HepG2 (cell line): Measurements from ENCODE around the gene ASIC2. TPM values are rescaled to one million over a fixed set of nuclear protein-coding genes. Genes with fewer than 3 reads are reported as not detected.

Source experiments
- ATAC-seq: fragments of 200-7000 bp; cut with Tn5 transposase; 3 replicates; pipeline ENCODE4 v1.9.1; 2020; ENCODE audit warnings: mild to moderate bottlenecking, moderate library complexity
- BruUV-seq: library from RNA; stranded (reverse); fragments of 400-500 nt; replicated peaks from 2 replicates; lab custom pipeline; 2021; lab: Mats Ljungman, UMichigan
- CTCF ChIA-PET: fragments of 300-600 bp; formaldehyde crosslinking; extraction: SDS; loops from one replicate; lab custom pipeline; 2021; ENCODE audit warnings: low total read pairs, inconsistent platforms, low intra/inter-chr PET ratio; lab: Yijun Ruan, JAX
- POLR2A ChIA-PET: fragments of 350-600 bp; sonication (Branson Sonifier 250); formaldehyde crosslinking; loops from one replicate; lab custom pipeline; 2020; ENCODE audit warnings: antibody characterized with exemption, inconsistent platforms; lab: Yijun Ruan, JAX
- DNase-seq: peaks from one replicate; pipeline ENCODE4 v3.0.0-alpha.2; 2015; ENCODE audit warnings: low spot score
- FAIRE-seq: peaks from 3 replicates; lab custom pipeline; 2011; peaks lifted over from hg19 to GRCh38; lab: Jason Lieb, UNC
- H2AFZ ChIP-seq: one replicate; pipeline ENCODE4 v1.6.1; 2011; ENCODE audit warnings: low read length, inconsistent platforms
- H3K27ac ChIP-seq: fragments of 300-600 bp; 3 replicates; pipeline ENCODE4 v1.8.0; 2011; ENCODE audit warnings: mixed run types, mild to moderate bottlenecking, mixed read lengths, low read length, inconsistent platforms; ENCODE audit not compliant: insufficient read depth; ENCODE audit errors: extremely low read length
- H3K27me3 ChIP-seq, 2 experiments: fragments of 200-600 bp in 1 of 2; 2 replicates in 1 of 2; 3 replicates in 1 of 2; pipeline versions ENCODE4 v1.6.0 to v1.8.0; 2011; ENCODE audit warnings: low read length in 2 of 2, mild to moderate bottlenecking in 2 of 2, moderate library complexity in 2 of 2, inconsistent platforms in 1 of 2; ENCODE audit not compliant: insufficient read depth in 2 of 2, control insufficient read depth in 1 of 2
- H3K36me3 ChIP-seq, 2 experiments: fragments of 200-600 bp in 1 of 2; replicated peaks in 1 of 2; 2 replicates in 1 of 2; 3 replicates in 1 of 2; pipeline versions ENCODE4 v1.5.1 to v1.8.0; 2011; ENCODE audit warnings: low read length in 2 of 2, inconsistent platforms in 1 of 2; ENCODE audit not compliant: insufficient read depth in 2 of 2, control insufficient read depth in 1 of 2
- H3K4me1 ChIP-seq: 2 replicates; pipeline ENCODE4 v1.5.1; 2012; ENCODE audit warnings: low read length, inconsistent platforms; ENCODE audit not compliant: insufficient read depth
- H3K4me2 ChIP-seq: 2 replicates; pipeline ENCODE4 v1.6.0; 2011; ENCODE audit warnings: low read depth, low read length, inconsistent platforms
- H3K4me3 ChIP-seq, 3 experiments: fragments of 200-600 bp in 1 of 3; sonication (generic), shearing (Covaris generic) in 1 of 3; replicated peaks in 1 of 3; 2 replicates each; pipeline ENCODE4 v1.5.1; 2011 to 2016; ENCODE audit warnings: low read length in 3 of 3, inconsistent platforms in 2 of 3, low read depth in 2 of 3, mild to moderate bottlenecking in 2 of 3, control low read depth in 1 of 3, mixed read lengths in 1 of 3; ENCODE audit not compliant: insufficient read depth in 1 of 3
- H3K79me2 ChIP-seq: one replicate; pipeline ENCODE4 v1.6.1; 2011; ENCODE audit warnings: low read length, inconsistent platforms; ENCODE audit not compliant: insufficient read depth
- H3K9ac ChIP-seq: 2 replicates; pipeline ENCODE4 v1.6.0; 2011; ENCODE audit warnings: mild to moderate bottlenecking, low read depth, low read length, inconsistent platforms; ENCODE audit not compliant: insufficient read depth
- H3K9me3 ChIP-seq: 2 replicates; pipeline ENCODE4 v1.5.1; 2012; ENCODE audit warnings: mild to moderate bottlenecking, low read length
- H4K20me1 ChIP-seq: 2 replicates; pipeline ENCODE4 v1.6.0; 2011; ENCODE audit warnings: inconsistent platforms, mild to moderate bottlenecking, low read length, moderate library complexity; ENCODE audit not compliant: insufficient read depth
- MAF1 ChIP-seq: sonication (generic); formaldehyde crosslinking; IDR thresholded peaks from 2 replicates; pipeline ENCODE4 v1.5.0; 2020; ENCODE audit warnings: missing genetic modification reagents, borderline replicate concordance
- MAFK ChIP-seq, 2 experiments: IDR thresholded peaks in 1 of 2; conservative IDR thresholded peaks in 1 of 2; 2 replicates each; pipeline ENCODE4 v1.6.1; 2011; ENCODE audit warnings: improper control_type of control experiment in 2 of 2, low read length in 2 of 2
- MXD1 ChIP-seq: sonication (generic); formaldehyde crosslinking; IDR thresholded peaks from 2 replicates; pipeline ENCODE4 v1.4.0; 2020; ENCODE audit warnings: mild to moderate bottlenecking, missing genetic modification reagents
- NR1H2 ChIP-seq: sonication (generic); formaldehyde crosslinking; IDR thresholded peaks from 2 replicates; pipeline ENCODE4 v1.8.1; 2022; ENCODE audit warnings: low read depth, missing genetic modification reagents, borderline replicate concordance
- SAFB2 ChIP-seq: sonication (generic); formaldehyde crosslinking; IDR thresholded peaks from 2 replicates; pipeline ENCODE4 v1.5.1; 2020; ENCODE audit warnings: missing genetic modification reagents, low read depth, mild to moderate bottlenecking, borderline replicate concordance
- TIGD3 ChIP-seq: sonication (generic); formaldehyde crosslinking; IDR thresholded peaks from 2 replicates; pipeline ENCODE4 v1.5.1; 2020; ENCODE audit warnings: mild to moderate bottlenecking, missing genetic modification reagents, borderline replicate concordance
- USF2 ChIP-seq, 2 experiments: sonication (generic) in 1 of 2; formaldehyde crosslinking in 1 of 2; IDR thresholded peaks; 2 replicates each; pipeline versions ENCODE4 v1.5.1 to v1.6.1; 2011 to 2020; ENCODE audit warnings: borderline replicate concordance in 1 of 2, low read depth in 1 of 2, low read length in 1 of 2, mild to moderate bottlenecking in 1 of 2, missing genetic modification reagents in 1 of 2, moderate library complexity in 1 of 2
- ZSCAN30 ChIP-seq: sonication (generic); formaldehyde crosslinking; IDR thresholded peaks from 2 replicates; pipeline ENCODE4 v1.5.0; 2020; ENCODE audit warnings: mild to moderate bottlenecking, missing genetic modification reagents
- WGBS: methylation state at CpG from one replicate; pipeline ENCODE4 v1.1.6; 2017; ENCODE audit warnings: low lambda C conversion rate; 5-methylcytosine and 5-hydroxymethylcytosine counted together
- in situ Hi-C: cut with HindIII; loops from 2 replicates; pipeline ENCODE4 v1.10.0; 2017; ENCODE audit warnings: low pct_unique_long_range_greater_than_20kb; ENCODE audit not compliant: extremely low pct_ligation_motif_present
- intact Hi-C: fragments of 100-400 bp; cut with micrococcal nuclease; formaldehyde crosslinking; loops from one replicate; pipeline ENCODE4 v1.10.0; 2022; ENCODE audit not compliant: unreplicated experiment
- polyA plus RNA-seq, 8 experiments: library from polyadenylated mRNA; depleted of rRNA in 3 of 8; stranded (reverse) in 7 of 8; unstranded in 1 of 8; fragments of >200 nt; fragmentation: Illumina TruSeq in 4 of 8; extraction: Trizol in 4 of 8; gene quantifications; 2 replicates each; pipeline versions ENCODE4 v1.2.1 to v1.2.3, GENCODE V29; 2011 to 2016; ENCODE audit warnings: low read depth in 4 of 8, missing spikeins in 1 of 8, mixed read lengths in 1 of 8; ENCODE audit not compliant: insufficient read depth in 1 of 8
- total RNA-seq, 5 experiments: library from RNA; depleted of rRNA; stranded (reverse); fragments of >200 nt; fragmentation: Illumina TruSeq; extraction: Trizol; gene quantifications; 2 replicates each; pipeline ENCODE4 v1.2.3, GENCODE V29; 2016; ENCODE audit warnings: low read depth in 1 of 5

ASIC2 gene
- total and polyA plus RNA-seq, 2 of the 13 experiments (the other 11 are each of a cell fraction or from before 2014, with no cell fraction given): not detected

GRCh38 chr17:33163533-33164168 is 129.4 kb downstream of the ASIC2 start:
- ChIA-PET CTCF (no interaction called here), POLR2A (no interaction called here)
- DNase-seq: no peak
- no peaks in the 10 kb centered on the region for H3K36me3 ChIP-seq
- H2AFZ ChIP-seq: no peak overlapping the region
- H3K9me3 ChIP-seq: no peaks in the 10 kb centered on the region
- H3K4me2 ChIP-seq: no peak overlapping the region
- no peak overlapping the region for H3K27ac ChIP-seq
- H3K27me3 ChIP-seq: peaks cover 0 to 13% of the 10 kb centered on the region in 2 experiments; a peak in 1 of 5 replicates
- H3K4me3 ChIP-seq: no peak overlapping the region
- BruUV-seq: no TSS peak
- no peak overlapping the region for H3K9ac ChIP-seq
- intact Hi-C loops (no loop called here), in situ Hi-C loops (no loop called here)
- WGBS: under 1% methylated on average over 10 of the region's 10 CpGs
- TF ChIP-seq ZSCAN30 (CRISPR knock-in tag) (no peak), MXD1 (CRISPR knock-in tag) (no peak), MAFK (conservative IDR thresholded peaks at IDR 0.05 in 1 of 2, IDR thresholded peaks at IDR 0.05 in 1 of 2; ENCODE audit: low read length in 2 of 2) (no peak), SAFB2 (CRISPR knock-in tag) (no peak)
- no peak for ATAC-seq
- no peaks in the 10 kb centered on the region for H3K4me1 ChIP-seq
- H3K79me2 ChIP-seq: no peaks in the 10 kb centered on the region
- H4K20me1 ChIP-seq: no peaks in the 10 kb centered on the region
- no peak for FAIRE-seq

- CTCF ChIA-PET: no interaction called here
- no TSS peak for BruUV-seq
- Histone ChIP-seq H3K79me2 (no peaks in the 10 kb centered on the region), H3K27ac (no peak overlapping the region), H3K36me3 (no peaks in the 10 kb centered on the region), H3K4me3 (no peak overlapping the region), H3K4me1 (no peaks in the 10 kb centered on the region), H3K4me2 (no peak overlapping the region), H4K20me1 (no peaks in the 10 kb centered on the region), H3K9ac (no peak overlapping the region), H3K9me3 (no peaks in the 10 kb centered on the region), H3K27me3 (peaks cover 0 to 7% of the 10 kb centered on the region in 2 experiments; a peak in 1 of 5 replicates), H2AFZ (no peak overlapping the region)
- FAIRE-seq (no peak), ATAC-seq (no peak), DNase-seq (no peak)
- WGBS: 63% methylated on average over 10 of the region's 19 CpGs
- POLR2A ChIA-PET: no interaction called here
- in situ Hi-C loops (no loop called here), intact Hi-C loops (no loop called here)
- TF ChIP-seq MXD1 (CRISPR knock-in tag) (no peak), TIGD3 (CRISPR knock-in tag) (no peak), MAF1 (no peak), MAFK (conservative IDR thresholded peaks at IDR 0.05 in 1 of 2, IDR thresholded peaks at IDR 0.05 in 1 of 2; ENCODE audit: low read length in 2 of 2) (no peak), USF2 (IDR thresholded peaks at IDR 0.05; ENCODE audit: low read depth, low read length) (no peak), USF2 (CRISPR knock-in tag; IDR thresholded peaks at IDR 0.05; ENCODE audit: borderline replicate concordance) (no peak), NR1H2 (no peak)
These were observed 138.1 kb downstream of the ASIC2 start for GRCh38 chr17:33154869-33155455.
